Gastrocnemius medialis (tissue), 4 donors: ENCODE data around the gene TOR4A.

Experiments used
- POLR2A ChIP-seq, 2 donors: fragments of 450-650 bp; IDR thresholded peaks; one replicate each; pipeline ENCODE4 v1.6.1; 2017; ENCODE audit warnings: antibody characterized with exemption in 2 of 2, mild to moderate bottlenecking in 2 of 2, moderate library complexity in 2 of 2
- TF ChIP-seq, protein P1 (sequence below), 5 experiments: fragments of 450-650 bp in 3 of 5; fragments of 200-600 bp in 2 of 5; sonication (generic) in 2 of 5; IDR thresholded peaks in 4 of 5; conservative IDR thresholded peaks in 1 of 5; 1 replicate in 4 of 5; 2 replicates in 1 of 5; pipeline ENCODE4 v1.5.1; 2016 to 2019; ENCODE audit warnings: antibody characterized with exemption in 5 of 5, mild to moderate bottlenecking in 3 of 5, moderate library complexity in 3 of 5

DNA sequence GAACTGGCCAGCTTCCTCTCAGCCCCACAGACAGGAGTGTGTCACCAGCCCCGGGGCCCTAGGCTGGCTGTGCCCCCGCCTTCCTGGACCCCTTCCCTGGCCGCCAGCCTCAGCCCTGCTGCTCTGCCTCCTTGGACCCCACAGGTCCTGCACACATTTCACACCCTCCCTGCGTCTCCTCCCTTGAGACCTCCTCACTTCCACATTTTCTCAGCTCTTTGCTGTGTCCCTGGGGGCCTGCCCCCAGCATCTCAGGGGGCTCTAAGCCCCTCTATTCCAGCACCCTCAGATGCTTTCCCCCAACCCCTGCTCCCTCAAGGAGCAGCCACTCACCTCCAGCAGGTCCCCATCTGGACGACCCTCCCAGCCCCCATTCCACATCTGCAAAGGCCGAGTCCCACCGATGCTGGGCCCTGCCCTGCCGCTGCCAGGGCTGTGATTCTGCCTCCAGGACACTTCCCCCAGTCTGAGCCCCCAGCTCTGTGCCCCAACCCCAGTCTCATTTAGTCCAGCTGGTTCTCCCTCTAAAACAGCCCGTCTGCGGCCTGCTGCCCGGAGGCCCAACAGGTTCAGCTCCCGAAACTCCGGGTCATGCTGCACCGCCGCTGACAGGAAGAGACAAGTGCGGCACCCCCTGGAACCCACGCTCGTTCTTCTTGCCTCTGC is 42.6 kb upstream of the TOR4A start:
- no peak for TF ChIP-seq POLR2A (IDR thresholded peaks at IDR 0.05)
- TF ChIP-seq, protein P1, sequence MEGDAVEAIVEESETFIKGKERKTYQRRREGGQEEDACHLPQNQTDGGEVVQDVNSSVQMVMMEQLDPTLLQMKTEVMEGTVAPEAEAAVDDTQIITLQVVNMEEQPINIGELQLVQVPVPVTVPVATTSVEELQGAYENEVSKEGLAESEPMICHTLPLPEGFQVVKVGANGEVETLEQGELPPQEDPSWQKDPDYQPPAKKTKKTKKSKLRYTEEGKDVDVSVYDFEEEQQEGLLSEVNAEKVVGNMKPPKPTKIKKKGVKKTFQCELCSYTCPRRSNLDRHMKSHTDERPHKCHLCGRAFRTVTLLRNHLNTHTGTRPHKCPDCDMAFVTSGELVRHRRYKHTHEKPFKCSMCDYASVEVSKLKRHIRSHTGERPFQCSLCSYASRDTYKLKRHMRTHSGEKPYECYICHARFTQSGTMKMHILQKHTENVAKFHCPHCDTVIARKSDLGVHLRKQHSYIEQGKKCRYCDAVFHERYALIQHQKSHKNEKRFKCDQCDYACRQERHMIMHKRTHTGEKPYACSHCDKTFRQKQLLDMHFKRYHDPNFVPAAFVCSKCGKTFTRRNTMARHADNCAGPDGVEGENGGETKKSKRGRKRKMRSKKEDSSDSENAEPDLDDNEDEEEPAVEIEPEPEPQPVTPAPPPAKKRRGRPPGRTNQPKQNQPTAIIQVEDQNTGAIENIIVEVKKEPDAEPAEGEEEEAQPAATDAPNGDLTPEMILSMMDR (IDR thresholded peaks at IDR 0.05 in 4 of 5, conservative IDR thresholded peaks at IDR 0.05 in 1 of 5): no peak
